KBM-7 (cell line): ENCODE measurements around the gene BTG3.

Experiments used
- DNase-seq: peaks from one replicate; pipeline ENCODE4 v3.0.0-alpha.2; 2015
- in situ Hi-C: fragments of 300-500 bp; cut with MboI; formaldehyde crosslinking; loops from 2 replicates; pipeline ENCODE4 v1.14.3; 2020; ENCODE audit warnings: low sequenced_read_pairs, low pct_unique_long_range_greater_than_20kb, mixed read lengths

Gene BTG3

GRCh38 chr21:17612565-17613241 lies at the start of gene BTG3:
BTG3 (minus strand) TSS chr21:17612901; CDS start chr21:17609144, 3,757 bp downstream.
- DNase-seq, result peak; percentile 78

GRCh38 chr21:17660862-17661261 lies 48.2 kb upstream of the BTG3 start:
- no peak for DNase-seq
- in situ Hi-C loops, result no loop called here

More at GRCh38 chr21:17612565-17613241, at the start of gene BTG3:
- in situ Hi-C loops, result no loop called here

GRCh38 chr21:17660452-17660851 lies 47.8 kb upstream of the BTG3 start:
- peak; percentile 32 for DNase-seq
- in situ Hi-C loops, result no loop called here

- DNase-seq, result no peak
- in situ Hi-C loops, result no loop called here
These were observed 46.2 kb upstream of the BTG3 start for GRCh38 chr21:17658931-17659330.

GRCh38 chr21:17651526-17651925 lies 38.8 kb upstream of the BTG3 start:
- DNase-seq, result no peak
- in situ Hi-C loops, result no loop called here

GRCh38 chr21:17650292-17650691 lies 37.6 kb upstream of the BTG3 start:
- in situ Hi-C loops, result no loop called here
- no peak for DNase-seq

GRCh38 chr21:17646790-17647189 lies 34.1 kb upstream of the BTG3 start:
- no peak for DNase-seq
- in situ Hi-C loops, result no loop called here

- in situ Hi-C loops, result no loop called here
- DNase-seq, result no peak
These were observed 31.5 kb upstream of the BTG3 start for GRCh38 chr21:17644186-17644585.

- DNase-seq, result no peak
- in situ Hi-C loops, result no loop called here
These were observed 28.1 kb upstream of the BTG3 start for GRCh38 chr21:17640821-17641220.

GRCh38 chr21:17636711-17637110 lies 24.0 kb upstream of the BTG3 start:
- DNase-seq, result no peak
- in situ Hi-C loops, result no loop called here

- DNase-seq, result no peak
- in situ Hi-C loops, result no loop called here
These were observed 18.5 kb upstream of the BTG3 start for GRCh38 chr21:17631195-17631594.

GRCh38 chr21:17622018-17622417 lies 9.3 kb upstream of the BTG3 start:
- in situ Hi-C loops, result no loop called here
- no peak for DNase-seq

GRCh38 chr21:17616831-17617230 lies 4.1 kb upstream of the BTG3 start:
- in situ Hi-C loops, result no loop called here

GRCh38 chr21:17613242-17613676 lies 558 bp upstream of the BTG3 start:
- in situ Hi-C loops, result no loop called here

More at GRCh38 chr21:17616831-17617230, 4.1 kb upstream of the BTG3 start:
- DNase-seq, result no peak

GRCh38 chr21:17612023-17612564 lies 607 bp downstream of the BTG3 start:
- DNase-seq, result no peak
- in situ Hi-C loops, result no loop called here

More at GRCh38 chr21:17613242-17613676, 558 bp upstream of the BTG3 start:
- no peak for DNase-seq

- in situ Hi-C loops, result no loop called here
- peak; percentile 82 for DNase-seq
These were observed 1.2 kb downstream of the BTG3 start for GRCh38 chr21:17611414-17612022.

- DNase-seq, result peak; percentile 19
These were observed 1.8 kb downstream of the BTG3 start for GRCh38 chr21:17610911-17611310.

GRCh38 chr21:17609681-17610080 lies 3.0 kb downstream of the BTG3 start:
- no peak for DNase-seq
- in situ Hi-C loops, result no loop called here

More at GRCh38 chr21:17610911-17611310, 1.8 kb downstream of the BTG3 start:
- in situ Hi-C loops, result no loop called here

- no peak for DNase-seq
- in situ Hi-C loops, result no loop called here
These were observed 5.0 kb downstream of the BTG3 start for GRCh38 chr21:17607684-17608083.

GRCh38 chr21:17602874-17603273 lies 9.8 kb downstream of the BTG3 start:
- no peak for DNase-seq
- in situ Hi-C loops, result no loop called here
